HepG2 (cell line): Measurements from ENCODE around the gene UBE2O. TPM values are rescaled to one million over a fixed set of nuclear protein-coding genes. Genes with fewer than 3 reads are reported as not detected.

Source experiments
- CENPX ChIP-seq: sonication (generic); formaldehyde crosslinking; IDR thresholded peaks from 2 replicates; pipeline ENCODE4 v1.9.0; 2021; ENCODE audit warnings: mild to moderate bottlenecking, missing genetic modification reagents, moderate library complexity
- EZH2 ChIP-seq: conservative IDR thresholded peaks from 2 replicates; pipeline ENCODE4 v1.6.1; 2012; ENCODE audit warnings: mild to moderate bottlenecking, low read depth, low read length, moderate library complexity
- GTF3A ChIP-seq: sonication (generic); formaldehyde crosslinking; conservative IDR thresholded peaks from 2 replicates; pipeline ENCODE4 v1.4.0; 2020; ENCODE audit warnings: mild to moderate bottlenecking, missing genetic modification reagents
- KDM2A ChIP-seq: sonication (generic); formaldehyde crosslinking; IDR thresholded peaks from 2 replicates; pipeline ENCODE4 v1.4.0; 2020; ENCODE audit warnings: low read depth, missing genetic modification reagents, borderline replicate concordance
- KLF16 ChIP-seq, 2 experiments: sonication (generic) in 1 of 2; formaldehyde crosslinking in 1 of 2; IDR thresholded peaks; 2 replicates each; pipeline versions ENCODE4 v1.6.1 to v1.8.0; 2016 to 2023; ENCODE audit warnings: missing genetic modification reagents in 2 of 2, missing compliant biosample characterization in 1 of 2
- NFKB2 ChIP-seq: sonication (generic); formaldehyde crosslinking; IDR thresholded peaks from 2 replicates; pipeline ENCODE4 v1.4.0; 2020; ENCODE audit warnings: missing genetic modification reagents, borderline replicate concordance
- NFKBIZ ChIP-seq: IDR thresholded peaks from 2 replicates; pipeline ENCODE4 v1.6.1; 2018; ENCODE audit warnings: missing genetic modification reagents, missing compliant biosample characterization
- RBM39 ChIP-seq: fragments of 200-400 bp; formaldehyde crosslinking; IDR thresholded peaks from one replicate; pipeline ENCODE4 v1.6.1; 2018; ENCODE audit warnings: antibody characterized with exemption, mild to moderate bottlenecking, low read depth, low read length; ENCODE audit not compliant: poor library complexity, severe bottlenecking
- RFX1 ChIP-seq: fragments of 450-650 bp; IDR thresholded peaks from 2 replicates; pipeline ENCODE4 v1.6.1; 2017
- SMAD3 ChIP-seq: sonication (generic); formaldehyde crosslinking; IDR thresholded peaks from 2 replicates; pipeline ENCODE4 v1.4.0; 2020; ENCODE audit warnings: missing genetic modification reagents
- SOX13 ChIP-seq, 3 experiments: fragments of 450-650 bp in 1 of 3; sonication (generic) in 1 of 3; formaldehyde crosslinking in 1 of 3; IDR thresholded peaks in 2 of 3; conservative IDR thresholded peaks in 1 of 3; 2 replicates each; pipeline versions ENCODE4 v1.5.0 to v1.6.1; 2016 to 2020; ENCODE audit warnings: antibody characterized with exemption in 1 of 3, mild to moderate bottlenecking in 1 of 3, missing compliant biosample characterization in 1 of 3, missing genetic modification reagents in 1 of 3, moderate library complexity in 1 of 3
- SOX6 ChIP-seq, 2 experiments: fragments of 450-650 bp in 1 of 2; sonication (generic) in 1 of 2; formaldehyde crosslinking in 1 of 2; IDR thresholded peaks; 2 replicates each; pipeline versions ENCODE4 v1.4.0 to v1.6.1; 2017 to 2020; ENCODE audit warnings: antibody characterized with exemption in 1 of 2, mild to moderate bottlenecking in 1 of 2, missing genetic modification reagents in 1 of 2
- ZFP1 ChIP-seq: IDR thresholded peaks from 2 replicates; pipeline ENCODE4 v1.6.1; 2016
- ZMYM2 ChIP-seq: sonication (generic); formaldehyde crosslinking; IDR thresholded peaks from 2 replicates; pipeline ENCODE4 v1.8.0; 2022; ENCODE audit warnings: mild to moderate bottlenecking, missing genetic modification reagents
- ZNF335 ChIP-seq: sonication (generic); formaldehyde crosslinking; IDR thresholded peaks from 2 replicates; pipeline ENCODE4 v1.4.0; 2020; ENCODE audit warnings: missing genetic modification reagents
- ZNF772 ChIP-seq: sonication (generic); formaldehyde crosslinking; IDR thresholded peaks from 2 replicates; pipeline ENCODE4 v1.5.0; 2020; ENCODE audit warnings: mild to moderate bottlenecking, missing genetic modification reagents
- ZNF879 ChIP-seq: sonication (generic); formaldehyde crosslinking; IDR thresholded peaks from 2 replicates; pipeline ENCODE4 v1.8.1; 2023; ENCODE audit warnings: missing genetic modification reagents
- polyA plus RNA-seq, 8 experiments: library from polyadenylated mRNA; depleted of rRNA in 3 of 8; stranded (reverse) in 7 of 8; unstranded in 1 of 8; fragments of >200 nt; fragmentation: Illumina TruSeq in 4 of 8; extraction: Trizol in 4 of 8; gene quantifications; 2 replicates each; pipeline versions ENCODE4 v1.2.1 to v1.2.3, GENCODE V29; 2011 to 2016; ENCODE audit warnings: low read depth in 4 of 8, missing spikeins in 1 of 8, mixed read lengths in 1 of 8; ENCODE audit not compliant: insufficient read depth in 1 of 8
- total RNA-seq, 5 experiments: library from RNA; depleted of rRNA; stranded (reverse); fragments of >200 nt; fragmentation: Illumina TruSeq; extraction: Trizol; gene quantifications; 2 replicates each; pipeline ENCODE4 v1.2.3, GENCODE V29; 2016; ENCODE audit warnings: low read depth in 1 of 5
- TF ChIP-seq, protein P1 (sequence below), 2 experiments: sonication (generic) in 1 of 2; formaldehyde crosslinking in 1 of 2; IDR thresholded peaks; 2 replicates each; pipeline versions ENCODE4 v1.4.0 to v1.6.1; 2016 to 2020; ENCODE audit warnings: borderline replicate concordance in 1 of 2, low read depth in 1 of 2, mild to moderate bottlenecking in 1 of 2, missing genetic modification reagents in 1 of 2
- TF ChIP-seq, protein P2 (sequence below): sonication (generic); formaldehyde crosslinking; IDR thresholded peaks from 2 replicates; pipeline ENCODE4 v1.4.0; 2020; ENCODE audit warnings: missing genetic modification reagents
- TF ChIP-seq, protein P3 (sequence below): sonication (generic); formaldehyde crosslinking; IDR thresholded peaks from 2 replicates; pipeline ENCODE4 v1.8.1; 2023; ENCODE audit warnings: mild to moderate bottlenecking, missing genetic modification reagents
- TF ChIP-seq, protein P4 (sequence below): fragments of 450-650 bp; IDR thresholded peaks from 2 replicates; pipeline ENCODE4 v1.6.1; 2016
- TF ChIP-seq, protein P5 (sequence below): sonication (generic); formaldehyde crosslinking; IDR thresholded peaks from 2 replicates; pipeline ENCODE4 v1.8.0; 2022; ENCODE audit warnings: mild to moderate bottlenecking, missing genetic modification reagents, moderate library complexity

Gene UBE2O
- total and polyA plus RNA-seq, 2 of the 13 experiments (the other 11 are each of a cell fraction or from before 2014, with no cell fraction given) = 21.5 to 23.5 TPM

DNA sequence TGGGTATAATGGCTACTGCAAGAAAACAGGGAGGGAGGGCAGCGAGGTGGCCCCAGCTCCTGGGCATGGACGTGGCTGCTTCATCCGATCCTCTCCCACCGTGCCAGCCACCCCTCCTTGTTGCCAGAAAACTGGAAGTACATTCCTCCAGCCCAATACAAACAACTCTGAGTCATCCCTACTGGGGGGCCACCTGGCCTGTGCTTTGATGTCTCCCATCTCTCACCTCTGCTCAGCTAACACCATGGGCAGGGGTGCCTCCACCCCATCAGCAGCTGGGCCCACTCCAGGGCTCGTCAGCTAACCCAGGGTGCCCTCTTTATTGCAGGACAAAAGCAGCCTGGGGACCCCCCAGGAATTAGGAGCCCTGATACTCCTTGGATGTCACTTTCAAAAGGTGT is 46.3 kb upstream of the UBE2O start (continued):
- TF ChIP-seq, protein P1, sequence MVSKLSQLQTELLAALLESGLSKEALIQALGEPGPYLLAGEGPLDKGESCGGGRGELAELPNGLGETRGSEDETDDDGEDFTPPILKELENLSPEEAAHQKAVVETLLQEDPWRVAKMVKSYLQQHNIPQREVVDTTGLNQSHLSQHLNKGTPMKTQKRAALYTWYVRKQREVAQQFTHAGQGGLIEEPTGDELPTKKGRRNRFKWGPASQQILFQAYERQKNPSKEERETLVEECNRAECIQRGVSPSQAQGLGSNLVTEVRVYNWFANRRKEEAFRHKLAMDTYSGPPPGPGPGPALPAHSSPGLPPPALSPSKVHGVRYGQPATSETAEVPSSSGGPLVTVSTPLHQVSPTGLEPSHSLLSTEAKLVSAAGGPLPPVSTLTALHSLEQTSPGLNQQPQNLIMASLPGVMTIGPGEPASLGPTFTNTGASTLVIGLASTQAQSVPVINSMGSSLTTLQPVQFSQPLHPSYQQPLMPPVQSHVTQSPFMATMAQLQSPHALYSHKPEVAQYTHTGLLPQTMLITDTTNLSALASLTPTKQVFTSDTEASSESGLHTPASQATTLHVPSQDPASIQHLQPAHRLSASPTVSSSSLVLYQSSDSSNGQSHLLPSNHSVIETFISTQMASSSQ (IDR thresholded peaks at IDR 0.05; ENCODE audit: low read depth) = peak; percentile 74; the same call in 1 of the 2 replicates
- TF ChIP-seq, protein P1 (CRISPR knock-in tag; IDR thresholded peaks at IDR 0.05; ENCODE audit: borderline replicate concordance) = no peak; the same call in 1 of the 2 replicates
- TF ChIP-seq, protein P2, sequence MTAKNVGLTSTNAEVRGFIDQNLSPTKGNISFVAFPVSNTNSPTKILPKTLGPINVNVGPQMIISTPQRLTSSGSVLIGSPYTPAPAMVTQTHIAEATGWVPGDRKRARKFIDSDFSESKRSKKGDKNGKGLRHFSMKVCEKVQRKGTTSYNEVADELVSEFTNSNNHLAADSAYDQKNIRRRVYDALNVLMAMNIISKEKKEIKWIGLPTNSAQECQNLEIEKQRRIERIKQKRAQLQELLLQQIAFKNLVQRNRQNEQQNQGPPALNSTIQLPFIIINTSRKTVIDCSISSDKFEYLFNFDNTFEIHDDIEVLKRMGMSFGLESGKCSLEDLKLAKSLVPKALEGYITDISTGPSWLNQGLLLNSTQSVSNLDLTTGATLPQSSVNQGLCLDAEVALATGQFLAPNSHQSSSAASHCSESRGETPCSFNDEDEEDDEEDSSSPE (CRISPR knock-in tag) = no peak
- TF ChIP-seq NFKBIZ (no peak), CENPX (CRISPR knock-in tag) (no peak), ZNF772 (no peak), SOX13 (IDR thresholded peaks at IDR 0.05) (peak; percentile 78; the same call in 1 of the 2 replicates), SOX13 (CRISPR knock-in tag; conservative IDR thresholded peaks at IDR 0.05 in 1 of 2, IDR thresholded peaks at IDR 0.05 in 1 of 2) (peak in 1 of 2 experiments; percentile 92; a peak in 2 of 4 replicates), ZFP1 (CRISPR knock-in tag) (peak; percentile 82), NFKB2 (CRISPR knock-in tag) (peak; percentile 55; the same call in 1 of the 2 replicates), ZNF879 (CRISPR knock-in tag) (no peak), EZH2 (no peak), RFX1 (no peak), RBM39 (peak; percentile 13), GTF3A (no peak), SOX6 (IDR thresholded peaks at IDR 0.05) (no peak), SOX6 (CRISPR knock-in tag; IDR thresholded peaks at IDR 0.05) (peak; percentile 89), SMAD3 (CRISPR knock-in tag) (peak; percentile 98), ZNF335 (CRISPR knock-in tag) (peak; percentile 78; the same call in 1 of the 2 replicates), KLF16 (CRISPR knock-in tag; IDR thresholded peaks at IDR 0.05) (peak in 1 of 2 experiments; percentile 89; a peak in 2 of 4 replicates), KDM2A (CRISPR knock-in tag) (peak; percentile 84), ZMYM2 (CRISPR knock-in tag) (no peak)
- TF ChIP-seq, protein P3, sequence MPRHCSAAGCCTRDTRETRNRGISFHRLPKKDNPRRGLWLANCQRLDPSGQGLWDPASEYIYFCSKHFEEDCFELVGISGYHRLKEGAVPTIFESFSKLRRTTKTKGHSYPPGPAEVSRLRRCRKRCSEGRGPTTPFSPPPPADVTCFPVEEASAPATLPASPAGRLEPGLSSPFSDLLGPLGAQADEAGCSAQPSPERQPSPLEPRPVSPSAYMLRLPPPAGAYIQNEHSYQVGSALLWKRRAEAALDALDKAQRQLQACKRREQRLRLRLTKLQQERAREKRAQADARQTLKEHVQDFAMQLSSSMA (CRISPR knock-in tag) = no peak
- TF ChIP-seq, protein P4, sequence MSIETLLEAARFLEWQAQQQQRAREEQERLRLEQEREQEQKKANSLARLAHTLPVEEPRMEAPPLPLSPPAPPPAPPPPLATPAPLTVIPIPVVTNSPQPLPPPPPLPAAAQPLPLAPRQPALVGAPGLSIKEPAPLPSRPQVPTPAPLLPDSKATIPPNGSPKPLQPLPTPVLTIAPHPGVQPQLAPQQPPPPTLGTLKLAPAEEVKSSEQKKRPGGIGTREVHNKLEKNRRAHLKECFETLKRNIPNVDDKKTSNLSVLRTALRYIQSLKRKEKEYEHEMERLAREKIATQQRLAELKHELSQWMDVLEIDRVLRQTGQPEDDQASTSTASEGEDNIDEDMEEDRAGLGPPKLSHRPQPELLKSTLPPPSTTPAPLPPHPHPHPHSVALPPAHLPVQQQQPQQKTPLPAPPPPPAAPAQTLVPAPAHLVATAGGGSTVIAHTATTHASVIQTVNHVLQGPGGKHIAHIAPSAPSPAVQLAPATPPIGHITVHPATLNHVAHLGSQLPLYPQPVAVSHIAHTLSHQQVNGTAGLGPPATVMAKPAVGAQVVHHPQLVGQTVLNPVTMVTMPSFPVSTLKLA = peak; percentile 36; the same call in 1 of the 2 replicates
- TF ChIP-seq, protein P5, sequence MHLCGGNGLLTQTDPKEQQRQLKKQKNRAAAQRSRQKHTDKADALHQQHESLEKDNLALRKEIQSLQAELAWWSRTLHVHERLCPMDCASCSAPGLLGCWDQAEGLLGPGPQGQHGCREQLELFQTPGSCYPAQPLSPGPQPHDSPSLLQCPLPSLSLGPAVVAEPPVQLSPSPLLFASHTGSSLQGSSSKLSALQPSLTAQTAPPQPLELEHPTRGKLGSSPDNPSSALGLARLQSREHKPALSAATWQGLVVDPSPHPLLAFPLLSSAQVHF (CRISPR knock-in tag) = no peak
